HCT116 (cell line): Measurements from ENCODE around the gene ASRGL1. TPM values are rescaled to one million over a fixed set of nuclear protein-coding genes. Genes with fewer than 3 reads are reported as not detected.

Experiments
- ATAC-seq: fragments of 200-7000 bp; cut with Tn5 transposase; 2 replicates; pipeline ENCODE4 v1.9.1; 2020; ENCODE audit warnings: mild to moderate bottlenecking, moderate library complexity
- BruUV-seq: library from RNA; stranded (reverse); fragments of 400-500 nt; replicated peaks from 2 replicates; lab custom pipeline; 2021; lab: Mats Ljungman, UMichigan
- CTCF ChIA-PET: fragments of 300-600 bp; sonication (Branson Sonifier 250); formaldehyde crosslinking; loops from one replicate; lab custom pipeline; 2021; ENCODE audit warnings: antibody characterized with exemption; lab: Charles Lee
- POLR2A ChIA-PET: fragments of 300-600, 350-600 bp; sonication (Branson Sonifier 250); formaldehyde crosslinking; loops from one replicate; lab custom pipeline; 2021; ENCODE audit warnings: antibody characterized with exemption; lab: Charles Lee
- RAD21 ChIA-PET, 2 experiments: fragments of 300-600 bp; sonication (Branson Sonifier 250); formaldehyde crosslinking; loops; one replicate each; lab custom pipeline; 2023; ENCODE audit warnings: low total read pairs in 2 of 2; ENCODE audit not compliant: uncharacterized antibody in 2 of 2, unreplicated experiment in 2 of 2, low non-redundant PET in 1 of 2; lab: Charles Lee
- DNase-seq: peaks from one replicate; pipeline ENCODE4 v3.0.0-alpha.2; 2010; ENCODE audit warnings: low read depth, low spot score
- H2AFZ ChIP-seq: fragments of 200-600 bp; shearing (Covaris generic), sonication (generic); 2 replicates; pipeline ENCODE4 v1.6.1; 2017; ENCODE audit warnings: low read depth, mixed run types, mixed read lengths, antibody characterized with exemption, low read length; ENCODE audit not compliant: poor library complexity, severe bottlenecking
- H3K27ac ChIP-seq: 2 replicates; pipeline ENCODE4 v1.5.1; 2012; ENCODE audit warnings: low read depth, low read length
- H3K27me3 ChIP-seq: fragments of 200-600 bp; sonication (generic); 2 replicates; pipeline ENCODE4 v1.6.1; 2016; ENCODE audit warnings: mixed run types, low read length, mixed read lengths; ENCODE audit not compliant: insufficient read depth
- H3K36me3 ChIP-seq, 2 experiments: fragments of 200-500 bp in 1 of 2; fragments of 200-600 bp in 1 of 2; sonication (Bioruptor generic) in 1 of 2; sonication (generic) in 1 of 2; 2 replicates each; pipeline versions ENCODE4 v1.5.1 to v1.6.1; 2014 to 2016; ENCODE audit warnings: low read length in 2 of 2, inconsistent platforms in 1 of 2, mixed read lengths in 1 of 2, mixed run types in 1 of 2; ENCODE audit not compliant: insufficient read depth in 2 of 2, control insufficient read depth in 1 of 2
- H3K4me1 ChIP-seq, 2 experiments: fragments of 200-600 bp in 1 of 2; sonication (generic) in 1 of 2; 2 replicates each; pipeline versions ENCODE4 v1.5.1 to v1.6.1; 2012 to 2017; ENCODE audit warnings: low read length in 2 of 2, inconsistent platforms in 1 of 2, mild to moderate bottlenecking in 1 of 2, mixed read lengths in 1 of 2, mixed run types in 1 of 2, moderate library complexity in 1 of 2; ENCODE audit not compliant: insufficient read depth in 2 of 2, control insufficient read depth in 1 of 2
- H3K4me2 ChIP-seq: fragments of 200-600 bp; sonication (generic); 2 replicates; pipeline ENCODE4 v1.6.1; 2017; ENCODE audit warnings: mixed run types, low read length, mixed read lengths
- H3K4me3 ChIP-seq, 2 experiments: fragments of 200-600 bp in 1 of 2; sonication (generic) in 1 of 2; replicated peaks in 1 of 2; 2 replicates each; pipeline ENCODE4 v1.5.1; 2011 to 2016; ENCODE audit warnings: low read length in 2 of 2, control low read depth in 1 of 2, low read depth in 1 of 2, mild to moderate bottlenecking in 1 of 2, mixed read lengths in 1 of 2, mixed run types in 1 of 2
- H3K79me2 ChIP-seq: fragments of 200-600 bp; sonication (generic); 2 replicates; pipeline ENCODE4 v1.6.1; 2017; ENCODE audit warnings: mild to moderate bottlenecking, mixed run types, low read length, moderate library complexity, mixed read lengths; ENCODE audit not compliant: insufficient read depth
- H3K9ac ChIP-seq: fragments of 200-600 bp; sonication (generic); 2 replicates; pipeline ENCODE4 v1.6.1; 2016; ENCODE audit warnings: low read length, mixed read lengths
- H3K9me2 ChIP-seq: fragments of 200-600 bp; sonication (generic), shearing (Covaris generic); 2 replicates; pipeline ENCODE4 v1.6.1; 2017; ENCODE audit warnings: mixed run types, mild to moderate bottlenecking, moderate library complexity; ENCODE audit not compliant: insufficient read depth
- H3K9me3 ChIP-seq, 2 experiments: fragments of 200-500 bp in 1 of 2; fragments of 200-600 bp in 1 of 2; sonication (Bioruptor generic) in 1 of 2; sonication (generic) in 1 of 2; 2 replicates each; pipeline ENCODE4 v1.6.1; 2014 to 2017; ENCODE audit warnings: low read length in 2 of 2, mixed read lengths in 2 of 2, inconsistent platforms in 1 of 2, low read depth in 1 of 2, mild to moderate bottlenecking in 1 of 2, mixed run types in 1 of 2, moderate library complexity in 1 of 2; ENCODE audit not compliant: control insufficient read depth in 1 of 2, insufficient read depth in 1 of 2
- H4K20me1 ChIP-seq: fragments of 200-600 bp; sonication (generic), shearing (Covaris generic); 2 replicates; pipeline ENCODE4 v1.6.1; 2017; ENCODE audit warnings: mixed run types, mild to moderate bottlenecking, moderate library complexity; ENCODE audit not compliant: insufficient read depth
- CBX3 ChIP-seq: IDR thresholded peaks from 2 replicates; pipeline ENCODE4 v1.6.1; 2012; ENCODE audit warnings: low read depth
- CEBPB ChIP-seq: IDR thresholded peaks from 2 replicates; pipeline ENCODE4 v1.6.1; 2012; ENCODE audit warnings: low read depth
- JUND ChIP-seq: IDR thresholded peaks from 2 replicates; pipeline ENCODE4 v1.6.1; 2012
- SIN3A ChIP-seq: IDR thresholded peaks from 2 replicates; pipeline ENCODE4 v1.6.1; 2012; ENCODE audit warnings: low read depth
- intact Hi-C: fragments of 100-400 bp; cut with micrococcal nuclease; formaldehyde crosslinking; loops from 2 replicates; pipeline ENCODE4 v1.10.0; 2022
- total RNA-seq: library from RNA; stranded (reverse); gene quantifications from one replicate; pipeline ENCODE4 v1.2.1, GENCODE V29; 2021; ENCODE audit not compliant: unreplicated experiment
- TF ChIP-seq, protein P1 (sequence below): IDR thresholded peaks from 2 replicates; pipeline ENCODE4 v1.6.1; 2012; ENCODE audit warnings: low read depth
- TF ChIP-seq, protein P2 (sequence below): IDR thresholded peaks from 2 replicates; pipeline ENCODE4 v1.6.1; 2012

Gene ASRGL1
- total RNA-seq, 1 experiment from 2014 or later = 27.6 TPM

DNA sequence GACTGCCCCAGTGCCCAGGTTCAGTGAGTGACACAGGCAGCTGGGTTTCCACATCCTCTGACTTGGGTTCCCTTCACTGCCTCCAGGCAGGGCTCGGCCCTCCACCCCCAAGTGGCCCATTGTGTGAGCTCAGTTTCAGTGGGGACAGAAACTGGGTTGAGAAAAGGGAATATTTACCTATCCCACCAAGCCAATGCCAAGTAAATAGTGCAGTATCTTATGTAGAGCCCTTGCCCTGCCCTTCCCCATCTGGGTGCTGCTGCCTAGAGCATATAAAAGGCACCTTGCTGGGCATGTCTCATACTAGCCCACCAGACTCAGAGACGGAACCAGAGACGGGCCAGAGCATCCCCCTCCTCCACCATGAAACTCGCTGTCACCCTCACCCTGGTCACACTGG is 81.5 kb downstream of the ASRGL1 start, which contains the start of gene SCGB1A1:
SCGB1A1 (plus strand) TSS at position 301 of the 400 bp plus-strand sequence; CDS start at position 364, 63 bp downstream.
- BruUV-seq = no TSS peak
- Histone ChIP-seq H3K9me3 (no peaks in the 10 kb centered on the region), H2AFZ (no peak within 1 kb of the TSS), H3K36me3 (no peaks in the 10 kb centered on the region), H3K4me2 (no peak within 1 kb of the TSS), H3K27me3 (no peaks in the 10 kb centered on the region), H3K9ac (no peak within 1 kb of the TSS), H3K4me1 (no peaks in the 10 kb centered on the region), H3K9me2 (no peaks in the 10 kb centered on the region), H3K4me3 (no peak within 1 kb of the TSS), H4K20me1 (no peaks in the 10 kb centered on the region), H3K79me2 (no peaks in the 10 kb centered on the region), H3K27ac (no peak within 1 kb of the TSS)
- ChIA-PET RAD21 (no interaction called here), CTCF (no interaction called here), POLR2A (no interaction called here)
- ATAC-seq = no peak
- DNase-seq = no peak
- intact Hi-C loops = no loop called here
- TF ChIP-seq JUND (no peak), CEBPB (no peak), CBX3 (no peak), SIN3A (no peak)
- TF ChIP-seq, protein P1, sequence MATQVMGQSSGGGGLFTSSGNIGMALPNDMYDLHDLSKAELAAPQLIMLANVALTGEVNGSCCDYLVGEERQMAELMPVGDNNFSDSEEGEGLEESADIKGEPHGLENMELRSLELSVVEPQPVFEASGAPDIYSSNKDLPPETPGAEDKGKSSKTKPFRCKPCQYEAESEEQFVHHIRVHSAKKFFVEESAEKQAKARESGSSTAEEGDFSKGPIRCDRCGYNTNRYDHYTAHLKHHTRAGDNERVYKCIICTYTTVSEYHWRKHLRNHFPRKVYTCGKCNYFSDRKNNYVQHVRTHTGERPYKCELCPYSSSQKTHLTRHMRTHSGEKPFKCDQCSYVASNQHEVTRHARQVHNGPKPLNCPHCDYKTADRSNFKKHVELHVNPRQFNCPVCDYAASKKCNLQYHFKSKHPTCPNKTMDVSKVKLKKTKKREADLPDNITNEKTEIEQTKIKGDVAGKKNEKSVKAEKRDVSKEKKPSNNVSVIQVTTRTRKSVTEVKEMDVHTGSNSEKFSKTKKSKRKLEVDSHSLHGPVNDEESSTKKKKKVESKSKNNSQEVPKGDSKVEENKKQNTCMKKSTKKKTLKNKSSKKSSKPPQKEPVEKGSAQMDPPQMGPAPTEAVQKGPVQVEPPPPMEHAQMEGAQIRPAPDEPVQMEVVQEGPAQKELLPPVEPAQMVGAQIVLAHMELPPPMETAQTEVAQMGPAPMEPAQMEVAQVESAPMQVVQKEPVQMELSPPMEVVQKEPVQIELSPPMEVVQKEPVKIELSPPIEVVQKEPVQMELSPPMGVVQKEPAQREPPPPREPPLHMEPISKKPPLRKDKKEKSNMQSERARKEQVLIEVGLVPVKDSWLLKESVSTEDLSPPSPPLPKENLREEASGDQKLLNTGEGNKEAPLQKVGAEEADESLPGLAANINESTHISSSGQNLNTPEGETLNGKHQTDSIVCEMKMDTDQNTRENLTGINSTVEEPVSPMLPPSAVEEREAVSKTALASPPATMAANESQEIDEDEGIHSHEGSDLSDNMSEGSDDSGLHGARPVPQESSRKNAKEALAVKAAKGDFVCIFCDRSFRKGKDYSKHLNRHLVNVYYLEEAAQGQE = no peak
- TF ChIP-seq, protein P2, sequence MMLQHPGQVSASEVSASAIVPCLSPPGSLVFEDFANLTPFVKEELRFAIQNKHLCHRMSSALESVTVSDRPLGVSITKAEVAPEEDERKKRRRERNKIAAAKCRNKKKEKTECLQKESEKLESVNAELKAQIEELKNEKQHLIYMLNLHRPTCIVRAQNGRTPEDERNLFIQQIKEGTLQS = no peak
